HEK293 (cell line): ENCODE data around the gene PPDPF.

ENCODE experiments used
- CTCF ChIA-PET: fragments of 350-600 bp; formaldehyde crosslinking; extraction: SDS; loops from one replicate; lab custom pipeline; 2021; ENCODE audit warnings: antibody characterized with exemption; lab: Yijun Ruan, JAX
- POLR2A ChIA-PET: fragments of 300-600 bp; formaldehyde crosslinking; extraction: SDS; loops from one replicate; lab custom pipeline; 2020; ENCODE audit warnings: antibody characterized with exemption, inconsistent platforms; lab: Yijun Ruan, JAX
- H3K27ac ChIP-seq: fragments of 200-500 bp; sonication (Bioruptor generic); 2 replicates; pipeline ENCODE4 v1.5.1; 2014; ENCODE audit warnings: low read depth, low read length, control low read depth, inconsistent platforms; ENCODE audit errors: extremely low read depth
- H3K36me3 ChIP-seq, 2 experiments: fragments of 200-500 bp in 1 of 2; sonication (Bioruptor generic) in 1 of 2; 1 replicate in 1 of 2; 2 replicates in 1 of 2; pipeline ENCODE4 v1.5.1; 2014 to 2017; ENCODE audit warnings: inconsistent platforms in 2 of 2, low read length in 2 of 2; ENCODE audit not compliant: control insufficient read depth in 2 of 2, insufficient read depth in 1 of 2
- H3K4me1 ChIP-seq: fragments of 200-500 bp; sonication (Bioruptor generic); 2 replicates; pipeline ENCODE4 v1.5.1; 2014; ENCODE audit warnings: mild to moderate bottlenecking, low read length, inconsistent platforms; ENCODE audit not compliant: control insufficient read depth, insufficient read depth
- H3K4me3 ChIP-seq: 2 replicates; pipeline ENCODE4 v1.5.1; 2011; ENCODE audit warnings: low read depth, mild to moderate bottlenecking, control low read depth, low read length, moderate library complexity
- H3K9me3 ChIP-seq: fragments of 200-500 bp; sonication (Bioruptor generic); 2 replicates; pipeline ENCODE4 v1.5.1; 2014; ENCODE audit warnings: low read depth, low read length, inconsistent platforms; ENCODE audit not compliant: control insufficient read depth, insufficient read depth
- HIC1 ChIP-seq: fragments of 450-650 bp; formaldehyde crosslinking; IDR thresholded peaks from 2 replicates; pipeline ENCODE4 v1.5.1; 2016; ENCODE audit warnings: missing biosample characterization, missing genetic modification characterization
- MZF1 ChIP-seq: fragments of 450-650 bp; formaldehyde crosslinking; IDR thresholded peaks from 2 replicates; pipeline ENCODE4 v1.5.1; 2017; ENCODE audit warnings: missing biosample characterization, missing genetic modification characterization, borderline replicate concordance
- PRDM1 ChIP-seq: fragments of 450-650 bp; formaldehyde crosslinking; IDR thresholded peaks from 2 replicates; pipeline ENCODE4; 2016; ENCODE audit warnings: missing biosample characterization, missing genetic modification characterization
- ZNF140 ChIP-seq: fragments of 450-650 bp; formaldehyde crosslinking; IDR thresholded peaks from 2 replicates; pipeline ENCODE4 v1.5.1; 2016; ENCODE audit warnings: missing biosample characterization, missing genetic modification characterization
- ZNF280C ChIP-seq: fragments of 450-650 bp; formaldehyde crosslinking; IDR thresholded peaks from 2 replicates; pipeline ENCODE4 v1.5.1; 2016; ENCODE audit warnings: missing biosample characterization, missing genetic modification characterization
- ZNF341 ChIP-seq: fragments of 450-650 bp; formaldehyde crosslinking; IDR thresholded peaks from 2 replicates; pipeline ENCODE4; 2016; ENCODE audit warnings: low read depth, missing biosample characterization, missing genetic modification characterization
- ZNF366 ChIP-seq: fragments of 450-650 bp; formaldehyde crosslinking; conservative IDR thresholded peaks from 2 replicates; pipeline ENCODE4 v1.5.1; 2016; ENCODE audit warnings: missing biosample characterization, missing genetic modification characterization
- ZNF394 ChIP-seq: fragments of 450-650 bp; formaldehyde crosslinking; IDR thresholded peaks from 2 replicates; pipeline ENCODE4 v1.5.1; 2016; ENCODE audit warnings: missing biosample characterization, missing genetic modification characterization, mild to moderate bottlenecking, moderate library complexity, borderline replicate concordance
- ZNF76 ChIP-seq: fragments of 450-650 bp; formaldehyde crosslinking; IDR thresholded peaks from 2 replicates; pipeline ENCODE4; 2016; ENCODE audit warnings: low read depth, missing biosample characterization, missing genetic modification characterization, borderline replicate concordance

Gene PPDPF

GRCh38 chr20:63567386-63568169 is 47.0 kb downstream of the PPDPF start:
- peaks cover 0 to 26% of the 10 kb centered on the region in 2 experiments; a peak in 1 of 3 replicates for H3K36me3 ChIP-seq
- TF ChIP-seq ZNF341 (0 out of 2 replicates have a peak, but pooled peaks have one; percentile 17), ZNF140 (tag by site-specific recombination) (no peak), ZNF280C (tag by site-specific recombination) (no peak)
- TF ChIP-seq, all 188 proteins: peak for 1
- Histone ChIP-seq H3K9me3 (no peaks in the 10 kb centered on the region), H3K27ac (no peak overlapping the region), H3K4me1 (no peaks in the 10 kb centered on the region), H3K4me3 (no peak overlapping the region)
- ChIA-PET CTCF (no interaction called here), POLR2A (no interaction called here)

GRCh38 chr20:63568170-63568981 is 47.8 kb downstream of the PPDPF start:
- no peaks in the 10 kb centered on the region for H3K9me3 ChIP-seq
- CTCF ChIA-PET: no interaction called here
- H3K27ac ChIP-seq: no peak overlapping the region
- H3K36me3 ChIP-seq: peaks cover 0 to 21% of the 10 kb centered on the region in 2 experiments; a peak in 1 of 3 replicates
- TF ChIP-seq MZF1 (no peak), PRDM1 (tag by site-specific recombination) (no peak), ZNF76 (tag by site-specific recombination) (no peak)
- POLR2A ChIA-PET: interaction anchor here (1.4 kb wide), 1 partner anchor 22 kb away, joined by 3 read pairs; no protein-coding TSS in a partner anchor
- H3K4me1 ChIP-seq: no peaks in the 10 kb centered on the region
- no peak overlapping the region for H3K4me3 ChIP-seq

GRCh38 chr20:63568986-63569949 is 48.7 kb downstream of the PPDPF start:
- ChIA-PET CTCF (no interaction called here), POLR2A (interaction anchor here (1.4 kb wide), 1 partner anchor 23 kb away, joined by 3 read pairs; no protein-coding TSS in a partner anchor)
- Histone ChIP-seq H3K4me3 (no peak overlapping the region), H3K9me3 (no peaks in the 10 kb centered on the region)
- TF ChIP-seq ZNF366 (tag by site-specific recombination): no peak
- TF ChIP-seq ZNF394 (tag by site-specific recombination): peak; percentile 93
- peak; percentile 55; the same call in 1 of the 2 replicates for TF ChIP-seq HIC1 (tag by site-specific recombination)
- TF ChIP-seq, all 188 proteins: peak for 2
- H3K27ac ChIP-seq: no peak overlapping the region
- peaks cover 0 to 14% of the 10 kb centered on the region in 2 experiments; a peak in 1 of 3 replicates for H3K36me3 ChIP-seq
- no peaks in the 10 kb centered on the region for H3K4me1 ChIP-seq
